HepG2 (cell line): ENCODE results near the gene SLC34A3. TPM values are rescaled to one million over a fixed set of nuclear protein-coding genes. Genes with fewer than 3 reads are reported as not detected.

Experiments used
- CBX5 ChIP-seq: sonication (generic); formaldehyde crosslinking; IDR thresholded peaks from 2 replicates; pipeline ENCODE4 v1.4.0; 2020; ENCODE audit warnings: missing genetic modification reagents, borderline replicate concordance
- DMAP1 ChIP-seq: IDR thresholded peaks from 2 replicates; pipeline ENCODE4 v1.6.1; 2016
- SOX13 ChIP-seq, 3 experiments: fragments of 450-650 bp in 1 of 3; sonication (generic) in 1 of 3; formaldehyde crosslinking in 1 of 3; IDR thresholded peaks in 2 of 3; conservative IDR thresholded peaks in 1 of 3; 2 replicates each; pipeline versions ENCODE4 v1.5.0 to v1.6.1; 2016 to 2020; ENCODE audit warnings: antibody characterized with exemption in 1 of 3, mild to moderate bottlenecking in 1 of 3, missing compliant biosample characterization in 1 of 3, missing genetic modification reagents in 1 of 3, moderate library complexity in 1 of 3
- SP4 ChIP-seq: sonication (generic); formaldehyde crosslinking; IDR thresholded peaks from 2 replicates; pipeline ENCODE4 v1.8.1; 2023; ENCODE audit warnings: mild to moderate bottlenecking, missing genetic modification reagents
- SP5 ChIP-seq: IDR thresholded peaks from 2 replicates; pipeline ENCODE4 v1.6.1; 2016; ENCODE audit warnings: low read depth, borderline replicate concordance
- SRSF1 ChIP-seq: fragments of 200-400 bp; formaldehyde crosslinking; optimal IDR thresholded peaks from 2 replicates; pipeline ENCODE3; 2017; ENCODE audit warnings: mild to moderate bottlenecking, low read depth, low read length, moderate library complexity
- TMF1 ChIP-seq: sonication (generic); formaldehyde crosslinking; IDR thresholded peaks from 2 replicates; pipeline ENCODE4 v1.8.1; 2022; ENCODE audit warnings: low read depth, missing genetic modification reagents
- TRIM24 ChIP-seq: sonication (generic); formaldehyde crosslinking; IDR thresholded peaks from 2 replicates; pipeline ENCODE4 v1.8.0; 2022; ENCODE audit warnings: mild to moderate bottlenecking, missing genetic modification reagents
- ZNF225 ChIP-seq: sonication (generic); formaldehyde crosslinking; IDR thresholded peaks from 2 replicates; pipeline ENCODE4 v1.4.0; 2020; ENCODE audit warnings: mild to moderate bottlenecking, missing genetic modification reagents
- ZNF256 ChIP-seq: sonication (generic); formaldehyde crosslinking; conservative IDR thresholded peaks from 2 replicates; pipeline ENCODE4 v1.4.0; 2020; ENCODE audit warnings: missing genetic modification reagents
- ZNF30 ChIP-seq: sonication (generic); formaldehyde crosslinking; IDR thresholded peaks from 2 replicates; pipeline ENCODE4 v1.5.0; 2020; ENCODE audit warnings: mild to moderate bottlenecking, missing genetic modification reagents
- ZNF496 ChIP-seq: sonication (generic); formaldehyde crosslinking; IDR thresholded peaks from 2 replicates; pipeline ENCODE4 v1.8.1; 2023; ENCODE audit warnings: mild to moderate bottlenecking, moderate library complexity, missing genetic modification reagents; ENCODE audit not compliant: insufficient replicate concordance
- ZNF547 ChIP-seq: sonication (generic); formaldehyde crosslinking; IDR thresholded peaks from 2 replicates; pipeline ENCODE4 v1.5.1; 2020; ENCODE audit warnings: mild to moderate bottlenecking, missing genetic modification reagents
- ZNF552 ChIP-seq: sonication (generic); formaldehyde crosslinking; IDR thresholded peaks from 2 replicates; pipeline ENCODE4 v1.9.0; 2022; ENCODE audit warnings: missing genetic modification reagents, mild to moderate bottlenecking, borderline replicate concordance
- ZNF619 ChIP-seq: sonication (generic); formaldehyde crosslinking; IDR thresholded peaks from 2 replicates; pipeline ENCODE4 v1.4.0; 2020; ENCODE audit warnings: mild to moderate bottlenecking, missing genetic modification reagents
- ZNF749 ChIP-seq: sonication (generic); formaldehyde crosslinking; IDR thresholded peaks from 2 replicates; pipeline ENCODE4 v1.8.0; 2022; ENCODE audit warnings: mild to moderate bottlenecking, missing genetic modification reagents, moderate library complexity, borderline replicate concordance
- ZNF773 ChIP-seq: sonication (generic); formaldehyde crosslinking; IDR thresholded peaks from 2 replicates; pipeline ENCODE4 v1.4.0; 2020; ENCODE audit warnings: missing genetic modification reagents, borderline replicate concordance
- polyA plus RNA-seq, 8 experiments: library from polyadenylated mRNA; depleted of rRNA in 3 of 8; stranded (reverse) in 7 of 8; unstranded in 1 of 8; fragments of >200 nt; fragmentation: Illumina TruSeq in 4 of 8; extraction: Trizol in 4 of 8; gene quantifications; 2 replicates each; pipeline versions ENCODE4 v1.2.1 to v1.2.3, GENCODE V29; 2011 to 2016; ENCODE audit warnings: low read depth in 4 of 8, missing spikeins in 1 of 8, mixed read lengths in 1 of 8; ENCODE audit not compliant: insufficient read depth in 1 of 8
- total RNA-seq, 5 experiments: library from RNA; depleted of rRNA; stranded (reverse); fragments of >200 nt; fragmentation: Illumina TruSeq; extraction: Trizol; gene quantifications; 2 replicates each; pipeline ENCODE4 v1.2.3, GENCODE V29; 2016; ENCODE audit warnings: low read depth in 1 of 5
- TF ChIP-seq, protein P1 (sequence below): sonication (generic); formaldehyde crosslinking; IDR thresholded peaks from 2 replicates; pipeline ENCODE4 v1.4.0; 2020; ENCODE audit warnings: missing genetic modification reagents
- TF ChIP-seq, protein P2 (sequence below): sonication (generic); formaldehyde crosslinking; IDR thresholded peaks from 2 replicates; pipeline ENCODE4 v1.9.0; 2021; ENCODE audit warnings: missing genetic modification reagents, borderline replicate concordance
- TF ChIP-seq, protein P3 (sequence below): sonication (generic); formaldehyde crosslinking; IDR thresholded peaks from 2 replicates; pipeline ENCODE4 v1.4.0; 2020; ENCODE audit warnings: missing genetic modification reagents, borderline replicate concordance

Gene SLC34A3
- total and polyA plus RNA-seq, 2 of the 13 experiments (the other 11 are each of a cell fraction or from before 2014, with no cell fraction given): 0.07 to 1.0 TPM

DNA sequence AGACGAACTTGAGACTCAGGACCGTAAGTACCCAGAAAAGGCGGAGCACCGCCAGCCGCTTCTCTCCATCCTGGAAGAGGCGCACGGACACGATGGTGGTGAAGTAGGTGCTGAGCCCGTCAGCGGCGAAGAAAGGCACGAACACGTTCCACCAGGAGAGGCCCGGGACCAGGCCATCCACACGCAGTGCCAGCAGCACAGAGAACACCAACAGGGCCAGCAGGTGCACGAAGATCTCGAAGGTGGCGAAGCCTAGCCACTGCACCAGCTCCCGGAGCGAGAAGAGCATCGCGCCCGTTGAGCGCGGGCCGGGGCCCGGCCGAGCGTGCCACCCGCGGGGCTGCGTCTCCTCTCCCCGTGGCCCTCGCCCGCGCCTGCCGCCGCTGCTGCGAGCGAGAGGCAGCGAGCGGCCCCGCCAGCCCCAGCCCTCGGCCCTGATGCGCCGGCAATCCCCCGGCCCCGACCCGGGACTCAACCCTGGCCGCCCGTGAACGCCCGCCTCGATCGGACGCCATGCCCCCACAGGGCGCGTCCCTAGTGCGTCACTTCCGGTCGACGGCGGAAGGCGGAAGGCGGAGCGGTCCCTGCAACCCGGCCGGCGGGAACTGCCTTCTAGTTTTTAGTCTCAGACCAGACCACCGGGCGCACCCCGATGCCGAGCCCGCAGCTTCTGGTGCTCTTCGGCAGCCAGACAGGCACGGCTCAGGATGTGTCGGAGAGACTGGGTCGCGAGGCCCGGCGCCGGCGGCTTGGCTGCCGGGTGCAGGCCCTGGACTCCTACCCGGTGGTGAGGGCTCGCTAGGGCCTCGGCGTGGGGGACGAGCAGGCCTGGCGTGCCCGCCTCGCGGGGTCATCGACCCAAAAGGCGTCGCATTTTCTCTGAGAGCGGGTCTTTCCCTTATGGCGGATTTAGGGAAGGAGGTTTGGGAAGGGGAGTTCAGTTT lies 25.3 kb upstream of the SLC34A3 start, which contains the start of the genes NDOR1 and TMEM203 (continued):
- TF ChIP-seq ZNF256 (CRISPR knock-in tag) (0 out of 2 replicates have a peak, but pooled peaks have one; percentile 23), SRSF1 (no peak), ZNF547 (CRISPR knock-in tag) (peak; percentile 72), DMAP1 (CRISPR knock-in tag) (peak; percentile 84), ZNF773 (CRISPR knock-in tag) (no peak), ZNF619 (no peak), ZNF30 (0 out of 2 replicates have a peak, but pooled peaks have one; percentile 40), TMF1 (CRISPR knock-in tag) (peak; percentile 46; the same call in 1 of the 2 replicates), SP4 (CRISPR knock-in tag) (peak; percentile 82), SP5 (CRISPR knock-in tag) (peak; percentile 58; the same call in 1 of the 2 replicates), CBX5 (CRISPR knock-in tag) (0 out of 2 replicates have a peak, but pooled peaks have one; percentile 64), ZNF225 (no peak; the same call in 1 of the 2 replicates), TRIM24 (CRISPR knock-in tag) (no peak), ZNF496 (no peak), ZNF749 (no peak; the same call in 1 of the 2 replicates), ZNF552 (CRISPR knock-in tag) (no peak), SOX13 (IDR thresholded peaks at IDR 0.05) (no peak), SOX13 (CRISPR knock-in tag; conservative IDR thresholded peaks at IDR 0.05 in 1 of 2, IDR thresholded peaks at IDR 0.05 in 1 of 2) (peak in 1 of 2 experiments; percentile 32; a peak in 1 of 4 replicates)
- TF ChIP-seq, protein P1, sequence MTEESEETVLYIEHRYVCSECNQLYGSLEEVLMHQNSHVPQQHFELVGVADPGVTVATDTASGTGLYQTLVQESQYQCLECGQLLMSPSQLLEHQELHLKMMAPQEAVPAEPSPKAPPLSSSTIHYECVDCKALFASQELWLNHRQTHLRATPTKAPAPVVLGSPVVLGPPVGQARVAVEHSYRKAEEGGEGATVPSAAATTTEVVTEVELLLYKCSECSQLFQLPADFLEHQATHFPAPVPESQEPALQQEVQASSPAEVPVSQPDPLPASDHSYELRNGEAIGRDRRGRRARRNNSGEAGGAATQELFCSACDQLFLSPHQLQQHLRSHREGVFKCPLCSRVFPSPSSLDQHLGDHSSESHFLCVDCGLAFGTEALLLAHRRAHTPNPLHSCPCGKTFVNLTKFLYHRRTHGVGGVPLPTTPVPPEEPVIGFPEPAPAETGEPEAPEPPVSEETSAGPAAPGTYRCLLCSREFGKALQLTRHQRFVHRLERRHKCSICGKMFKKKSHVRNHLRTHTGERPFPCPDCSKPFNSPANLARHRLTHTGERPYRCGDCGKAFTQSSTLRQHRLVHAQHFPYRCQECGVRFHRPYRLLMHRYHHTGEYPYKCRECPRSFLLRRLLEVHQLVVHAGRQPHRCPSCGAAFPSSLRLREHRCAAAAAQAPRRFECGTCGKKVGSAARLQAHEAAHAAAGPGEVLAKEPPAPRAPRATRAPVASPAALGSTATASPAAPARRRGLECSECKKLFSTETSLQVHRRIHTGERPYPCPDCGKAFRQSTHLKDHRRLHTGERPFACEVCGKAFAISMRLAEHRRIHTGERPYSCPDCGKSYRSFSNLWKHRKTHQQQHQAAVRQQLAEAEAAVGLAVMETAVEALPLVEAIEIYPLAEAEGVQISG (CRISPR knock-in tag): peak; percentile 94
- TF ChIP-seq, protein P2, sequence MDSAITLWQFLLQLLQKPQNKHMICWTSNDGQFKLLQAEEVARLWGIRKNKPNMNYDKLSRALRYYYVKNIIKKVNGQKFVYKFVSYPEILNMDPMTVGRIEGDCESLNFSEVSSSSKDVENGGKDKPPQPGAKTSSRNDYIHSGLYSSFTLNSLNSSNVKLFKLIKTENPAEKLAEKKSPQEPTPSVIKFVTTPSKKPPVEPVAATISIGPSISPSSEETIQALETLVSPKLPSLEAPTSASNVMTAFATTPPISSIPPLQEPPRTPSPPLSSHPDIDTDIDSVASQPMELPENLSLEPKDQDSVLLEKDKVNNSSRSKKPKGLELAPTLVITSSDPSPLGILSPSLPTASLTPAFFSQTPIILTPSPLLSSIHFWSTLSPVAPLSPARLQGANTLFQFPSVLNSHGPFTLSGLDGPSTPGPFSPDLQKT: peak; percentile 45; the same call in 1 of the 2 replicates
- TF ChIP-seq, protein P3, sequence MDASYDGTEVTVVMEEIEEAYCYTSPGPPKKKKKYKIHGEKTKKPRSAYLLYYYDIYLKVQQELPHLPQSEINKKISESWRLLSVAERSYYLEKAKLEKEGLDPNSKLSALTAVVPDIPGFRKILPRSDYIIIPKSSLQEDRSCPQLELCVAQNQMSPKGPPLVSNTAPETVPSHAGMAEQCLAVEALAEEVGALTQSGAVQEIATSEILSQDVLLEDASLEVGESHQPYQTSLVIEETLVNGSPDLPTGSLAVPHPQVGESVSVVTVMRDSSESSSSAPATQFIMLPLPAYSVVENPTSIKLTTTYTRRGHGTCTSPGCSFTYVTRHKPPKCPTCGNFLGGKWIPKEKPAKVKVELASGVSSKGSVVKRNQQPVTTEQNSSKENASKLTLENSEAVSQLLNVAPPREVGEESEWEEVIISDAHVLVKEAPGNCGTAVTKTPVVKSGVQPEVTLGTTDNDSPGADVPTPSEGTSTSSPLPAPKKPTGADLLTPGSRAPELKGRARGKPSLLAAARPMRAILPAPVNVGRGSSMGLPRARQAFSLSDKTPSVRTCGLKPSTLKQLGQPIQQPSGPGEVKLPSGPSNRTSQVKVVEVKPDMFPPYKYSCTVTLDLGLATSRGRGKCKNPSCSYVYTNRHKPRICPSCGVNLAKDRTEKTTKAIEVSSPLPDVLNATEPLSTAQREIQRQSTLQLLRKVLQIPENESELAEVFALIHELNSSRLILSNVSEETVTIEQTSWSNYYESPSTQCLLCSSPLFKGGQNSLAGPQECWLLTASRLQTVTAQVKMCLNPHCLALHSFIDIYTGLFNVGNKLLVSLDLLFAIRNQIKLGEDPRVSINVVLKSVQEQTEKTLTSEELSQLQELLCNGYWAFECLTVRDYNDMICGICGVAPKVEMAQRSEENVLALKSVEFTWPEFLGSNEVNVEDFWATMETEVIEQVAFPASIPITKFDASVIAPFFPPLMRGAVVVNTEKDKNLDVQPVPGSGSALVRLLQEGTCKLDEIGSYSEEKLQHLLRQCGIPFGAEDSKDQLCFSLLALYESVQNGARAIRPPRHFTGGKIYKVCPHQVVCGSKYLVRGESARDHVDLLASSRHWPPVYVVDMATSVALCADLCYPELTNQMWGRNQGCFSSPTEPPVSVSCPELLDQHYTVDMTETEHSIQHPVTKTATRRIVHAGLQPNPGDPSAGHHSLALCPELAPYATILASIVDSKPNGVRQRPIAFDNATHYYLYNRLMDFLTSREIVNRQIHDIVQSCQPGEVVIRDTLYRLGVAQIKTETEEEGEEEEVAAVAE (CRISPR knock-in tag): peak; percentile 47; the same call in 1 of the 2 replicates
